ENCODE results near the gene ZDHHC14.

- no peak for TF ChIP-seq CTCF (conservative IDR thresholded peaks at IDR 0.05 in 1 of 2, IDR thresholded peaks at IDR 0.05 in 1 of 2; ENCODE audit: extremely low read depth in 1 of 2, insufficient read depth in 1 of 2, low read depth in 1 of 2, low read length in 2 of 2)
- no peak for TF ChIP-seq EZH2 (IDR thresholded peaks at IDR 0.05; ENCODE audit: borderline replicate concordance, low read length)
These were observed 53.5 kb downstream of the ZDHHC14 start for GRCh38 chr6:157434349-157435033.
